IPS-20b (cell line): ENCODE measurements around the gene LRP1-AS.

Source experiments
- H3K27ac ChIP-seq: one replicate; pipeline ENCODE4 v1.5.1; 2013; ENCODE audit warnings: low read length
- H3K27me3 ChIP-seq: 2 replicates; pipeline ENCODE4 v1.6.1; 2013; ENCODE audit warnings: mild to moderate bottlenecking, low read length, inconsistent platforms; ENCODE audit not compliant: insufficient read depth
- H3K36me3 ChIP-seq: 2 replicates; pipeline ENCODE4 v1.6.1; 2013; ENCODE audit warnings: low read depth, mild to moderate bottlenecking, inconsistent platforms, low read length, moderate library complexity; ENCODE audit not compliant: insufficient read depth
- H3K4me1 ChIP-seq: 2 replicates; pipeline ENCODE4 v1.6.1; 2013; ENCODE audit warnings: mild to moderate bottlenecking, control low read depth, inconsistent platforms, low read length, moderate library complexity; ENCODE audit not compliant: insufficient read depth
- H3K4me3 ChIP-seq: 2 replicates; pipeline ENCODE4 v1.5.1; 2013; ENCODE audit warnings: mild to moderate bottlenecking, low read length, inconsistent platforms
- H3K9ac ChIP-seq: 2 replicates; pipeline ENCODE4 v1.6.1; 2013; ENCODE audit warnings: low read depth, mild to moderate bottlenecking, inconsistent platforms, low read length, moderate library complexity
- H3K9me3 ChIP-seq: 2 replicates; pipeline ENCODE4 v1.6.1; 2013; ENCODE audit warnings: mild to moderate bottlenecking, low read depth, low read length, inconsistent platforms; ENCODE audit not compliant: insufficient read depth

LRP1-AS gene

GRCh38 chr12:57146961-57147944 lies at the start of gene LRP1-AS:
Gene LRP1-AS, minus strand, starts transcription at chr12:57147619.
- H3K9me3 ChIP-seq: no peaks in the 10 kb centered on the region
- no peak within 1 kb of the TSS for H3K27ac ChIP-seq
- H3K4me3 ChIP-seq: no peak within 1 kb of the TSS
- no peaks in the 10 kb centered on the region for H3K27me3 ChIP-seq
- peaks cover 91% of the 10 kb centered on the region for H3K36me3 ChIP-seq
- H3K4me1 ChIP-seq: peaks cover 3% of the 10 kb centered on the region; the same call in 1 of the 2 replicates
- no peak within 1 kb of the TSS for H3K9ac ChIP-seq

GRCh38 chr12:57196956-57197355 lies 49.5 kb upstream of the LRP1-AS start:
- H3K36me3 ChIP-seq: peaks cover 97% of the 10 kb centered on the region
- no peaks in the 10 kb centered on the region for H3K4me1 ChIP-seq
- H3K9ac ChIP-seq: no peak overlapping the region
- H3K9me3 ChIP-seq: no peaks in the 10 kb centered on the region
- H3K4me3 ChIP-seq: no peak overlapping the region
- no peaks in the 10 kb centered on the region for H3K27me3 ChIP-seq
- H3K27ac ChIP-seq: no peak overlapping the region

DNA sequence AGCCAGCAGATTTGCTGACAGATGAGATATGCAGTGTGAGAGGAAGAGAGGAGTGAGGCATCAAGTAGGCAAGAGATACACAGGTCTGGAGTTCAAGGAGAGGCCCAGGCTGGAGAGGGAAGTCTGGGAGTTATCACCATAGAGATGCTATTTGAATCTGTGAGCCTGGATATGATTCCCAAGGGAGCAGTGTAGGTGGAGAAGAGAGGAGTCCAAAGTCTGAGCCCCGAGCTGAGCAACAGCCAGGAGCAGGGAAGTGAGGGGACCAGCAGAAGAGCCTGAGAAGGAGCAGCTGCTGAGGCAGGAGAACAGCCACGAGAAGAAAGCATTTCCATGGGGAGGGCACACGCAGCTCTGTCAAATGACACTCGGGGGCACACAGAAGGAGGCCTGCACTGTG lies 49.0 kb upstream of the LRP1-AS start:
- no peaks in the 10 kb centered on the region for H3K27me3 ChIP-seq
- peaks cover 97% of the 10 kb centered on the region for H3K36me3 ChIP-seq
- no peak overlapping the region for H3K9ac ChIP-seq
- no peaks in the 10 kb centered on the region for H3K9me3 ChIP-seq
- no peaks in the 10 kb centered on the region for H3K4me1 ChIP-seq
- H3K27ac ChIP-seq: no peak overlapping the region
- H3K4me3 ChIP-seq: no peak overlapping the region

DNA sequence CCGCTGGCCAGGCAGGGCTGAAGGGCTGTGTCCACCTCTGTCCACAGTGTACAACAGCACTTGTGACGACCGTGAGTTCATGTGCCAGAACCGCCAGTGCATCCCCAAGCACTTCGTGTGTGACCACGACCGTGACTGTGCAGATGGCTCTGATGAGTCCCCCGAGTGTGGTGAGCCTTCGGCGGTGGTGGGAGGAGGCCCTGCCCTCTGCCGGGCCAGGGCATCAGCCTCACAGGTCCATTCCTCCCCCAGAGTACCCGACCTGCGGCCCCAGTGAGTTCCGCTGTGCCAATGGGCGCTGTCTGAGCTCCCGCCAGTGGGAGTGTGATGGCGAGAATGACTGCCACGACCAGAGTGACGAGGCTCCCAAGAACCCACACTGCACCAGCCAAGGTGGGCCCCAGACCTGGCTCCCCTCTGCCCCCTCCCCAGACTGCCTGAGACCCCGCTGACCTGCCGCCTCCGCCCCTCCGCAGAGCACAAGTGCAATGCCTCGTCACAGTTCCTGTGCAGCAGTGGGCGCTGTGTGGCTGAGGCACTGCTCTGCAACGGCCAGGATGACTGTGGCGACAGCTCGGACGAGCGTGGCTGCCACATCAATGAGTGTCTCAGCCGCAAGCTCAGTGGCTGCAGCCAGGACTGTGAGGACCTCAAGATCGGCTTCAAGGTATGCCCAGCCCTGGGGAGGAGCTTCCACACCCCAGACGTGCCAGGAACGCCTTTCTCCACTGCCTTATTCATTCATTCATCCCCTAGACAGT lies 48.4 kb upstream of the LRP1-AS start:
- Histone ChIP-seq H3K4me1 (no peaks in the 10 kb centered on the region), H3K9ac (no peak overlapping the region), H3K27me3 (no peaks in the 10 kb centered on the region), H3K36me3 (peaks cover 97% of the 10 kb centered on the region), H3K4me3 (no peak overlapping the region), H3K27ac (no peak overlapping the region), H3K9me3 (no peaks in the 10 kb centered on the region)

DNA sequence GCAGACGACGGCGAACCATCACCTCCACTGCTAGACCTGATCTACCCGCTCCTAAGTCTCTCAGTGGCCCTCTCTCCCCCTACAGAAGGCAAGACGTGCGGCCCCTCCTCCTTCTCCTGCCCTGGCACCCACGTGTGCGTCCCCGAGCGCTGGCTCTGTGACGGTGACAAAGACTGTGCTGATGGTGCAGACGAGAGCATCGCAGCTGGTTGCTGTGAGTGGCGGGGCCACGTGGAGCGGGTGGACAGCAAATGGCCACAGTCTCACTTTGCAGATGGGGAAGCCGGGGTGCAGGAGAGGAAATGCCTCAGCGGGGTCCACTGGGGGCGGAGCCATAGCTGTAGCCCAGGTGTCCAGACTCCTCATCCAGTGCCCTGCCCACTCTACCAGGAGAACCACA lies 47.8 kb upstream of the LRP1-AS start:
- no peaks in the 10 kb centered on the region for H3K9me3 ChIP-seq
- no peak overlapping the region for H3K27ac ChIP-seq
- no peaks in the 10 kb centered on the region for H3K27me3 ChIP-seq
- H3K4me3 ChIP-seq: no peak overlapping the region
- H3K9ac ChIP-seq: no peak overlapping the region
- H3K36me3 ChIP-seq: peaks cover 100% of the 10 kb centered on the region
- no peaks in the 10 kb centered on the region for H3K4me1 ChIP-seq

DNA sequence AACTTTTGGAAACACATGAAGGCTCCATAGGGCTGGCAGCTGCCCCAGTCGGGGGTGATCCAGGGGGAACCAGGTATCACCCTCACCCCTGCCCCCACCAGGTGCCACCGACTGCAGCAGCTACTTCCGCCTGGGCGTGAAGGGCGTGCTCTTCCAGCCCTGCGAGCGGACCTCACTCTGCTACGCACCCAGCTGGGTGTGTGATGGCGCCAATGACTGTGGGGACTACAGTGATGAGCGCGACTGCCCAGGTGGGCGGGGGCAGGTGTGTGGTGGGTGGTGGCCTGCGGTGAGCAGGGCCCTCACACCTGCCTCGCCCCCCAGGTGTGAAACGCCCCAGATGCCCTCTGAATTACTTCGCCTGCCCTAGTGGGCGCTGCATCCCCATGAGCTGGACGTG lies 46.8 kb upstream of the LRP1-AS start:
- no peak overlapping the region for H3K9ac ChIP-seq
- H3K27ac ChIP-seq: no peak overlapping the region
- H3K9me3 ChIP-seq: no peaks in the 10 kb centered on the region
- peaks cover 98% of the 10 kb centered on the region for H3K36me3 ChIP-seq
- H3K4me1 ChIP-seq: no peaks in the 10 kb centered on the region
- H3K4me3 ChIP-seq: no peak overlapping the region
- H3K27me3 ChIP-seq: no peaks in the 10 kb centered on the region

DNA sequence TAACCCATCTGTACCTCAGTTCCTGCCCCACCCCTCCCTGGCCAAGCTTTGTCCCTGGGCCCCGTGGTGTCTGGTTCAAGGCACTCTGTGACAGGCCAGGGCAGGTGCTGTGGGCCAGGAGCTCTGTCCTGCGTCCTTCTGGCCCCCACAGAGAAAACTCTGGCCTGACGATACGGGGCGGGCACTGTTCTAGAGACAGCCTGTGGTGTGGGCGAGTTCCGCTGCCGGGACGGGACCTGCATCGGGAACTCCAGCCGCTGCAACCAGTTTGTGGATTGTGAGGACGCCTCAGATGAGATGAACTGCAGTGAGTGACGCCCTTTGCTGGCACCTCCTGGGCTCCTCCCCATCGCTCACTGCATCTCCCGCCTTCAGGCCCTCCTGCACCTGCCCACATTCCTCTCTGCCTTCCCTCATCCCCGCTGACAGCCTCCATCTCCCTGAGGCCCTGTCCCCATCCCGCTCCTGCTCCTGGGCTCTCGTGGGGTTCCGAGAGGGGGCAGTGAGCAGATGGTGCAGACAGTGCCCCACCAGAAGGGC lies 46.4 kb upstream of the LRP1-AS start:
- Histone ChIP-seq H3K36me3 (peaks cover 98% of the 10 kb centered on the region), H3K9ac (no peak overlapping the region), H3K4me3 (no peak overlapping the region), H3K27ac (no peak overlapping the region), H3K27me3 (no peaks in the 10 kb centered on the region), H3K9me3 (no peaks in the 10 kb centered on the region), H3K4me1 (no peaks in the 10 kb centered on the region)

DNA sequence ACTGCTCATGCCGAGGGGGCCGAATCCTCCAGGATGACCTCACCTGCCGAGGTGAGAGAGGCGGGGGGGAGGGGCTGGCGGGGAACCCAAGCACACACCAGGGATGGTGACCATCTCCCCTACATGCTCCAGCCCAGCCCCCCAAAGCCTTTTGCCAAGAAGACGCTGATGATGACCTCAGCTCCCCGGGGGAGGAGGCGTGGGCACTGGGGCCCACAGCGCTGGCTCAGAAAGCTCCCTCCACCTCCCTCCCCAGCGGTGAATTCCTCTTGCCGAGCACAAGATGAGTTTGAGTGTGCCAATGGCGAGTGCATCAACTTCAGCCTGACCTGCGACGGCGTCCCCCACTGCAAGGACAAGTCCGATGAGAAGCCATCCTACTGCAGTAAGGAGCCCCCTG lies 45.5 kb upstream of the LRP1-AS start:
- no peak overlapping the region for H3K27ac ChIP-seq
- H3K4me3 ChIP-seq: no peak overlapping the region
- H3K9me3 ChIP-seq: no peaks in the 10 kb centered on the region
- no peak overlapping the region for H3K9ac ChIP-seq
- peaks cover 98% of the 10 kb centered on the region for H3K36me3 ChIP-seq
- H3K27me3 ChIP-seq: no peaks in the 10 kb centered on the region
- no peaks in the 10 kb centered on the region for H3K4me1 ChIP-seq

GRCh38 chr12:57191410-57191809 lies 44.0 kb upstream of the LRP1-AS start:
- Histone ChIP-seq H3K4me1 (no peaks in the 10 kb centered on the region), H3K27ac (no peak overlapping the region), H3K4me3 (no peak overlapping the region), H3K27me3 (no peaks in the 10 kb centered on the region), H3K9me3 (no peaks in the 10 kb centered on the region), H3K9ac (no peak overlapping the region), H3K36me3 (peaks cover 98% of the 10 kb centered on the region)

DNA sequence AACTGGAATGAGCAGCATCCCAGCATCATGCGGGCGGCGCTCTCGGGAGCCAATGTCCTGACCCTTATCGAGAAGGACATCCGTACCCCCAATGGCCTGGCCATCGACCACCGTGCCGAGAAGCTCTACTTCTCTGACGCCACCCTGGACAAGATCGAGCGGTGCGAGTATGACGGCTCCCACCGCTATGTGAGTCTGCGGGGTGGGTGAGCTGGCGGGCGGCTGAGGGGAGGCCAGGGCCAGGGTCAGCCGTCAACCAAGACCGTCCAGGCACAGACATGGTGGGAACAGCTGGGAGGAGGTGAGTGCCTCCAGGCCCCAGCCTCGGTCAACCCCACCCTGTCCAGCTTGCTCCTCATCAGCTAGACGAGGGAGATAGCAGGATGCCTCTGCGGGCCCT lies 43.4 kb upstream of the LRP1-AS start:
- Histone ChIP-seq H3K9me3 (no peaks in the 10 kb centered on the region), H3K27ac (no peak overlapping the region), H3K4me3 (no peak overlapping the region), H3K27me3 (no peaks in the 10 kb centered on the region), H3K4me1 (no peaks in the 10 kb centered on the region), H3K9ac (no peak overlapping the region), H3K36me3 (peaks cover 98% of the 10 kb centered on the region)

DNA sequence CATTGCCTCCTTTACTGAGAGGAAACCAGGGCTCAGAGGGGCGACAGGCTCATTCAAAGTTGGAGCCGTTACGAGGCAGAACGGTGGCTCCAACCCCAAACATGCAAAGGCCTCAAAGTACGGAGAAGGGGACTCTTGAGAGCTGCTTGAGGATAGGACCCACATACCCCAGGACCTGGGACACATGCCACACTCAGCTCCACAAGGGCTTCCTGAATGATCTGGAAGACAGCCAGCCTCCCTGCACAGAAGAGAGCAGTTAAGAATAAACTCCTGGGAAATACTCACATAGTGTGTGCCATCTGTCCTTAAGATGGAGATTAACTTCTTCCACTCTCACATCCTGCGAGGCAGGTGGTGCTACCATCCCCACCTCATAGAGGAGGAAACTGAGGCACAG lies 42.6 kb upstream of the LRP1-AS start:
- Histone ChIP-seq H3K4me1 (no peaks in the 10 kb centered on the region), H3K27ac (no peak overlapping the region), H3K4me3 (no peak overlapping the region), H3K9me3 (no peaks in the 10 kb centered on the region), H3K36me3 (peaks cover 98% of the 10 kb centered on the region), H3K27me3 (no peaks in the 10 kb centered on the region), H3K9ac (no peak overlapping the region)
